H7 (cell line): ENCODE measurements around the gene PKP4. TPM values are rescaled to one million over a fixed set of nuclear protein-coding genes. Genes with fewer than 3 reads are reported as not detected.

Experiments used
- DNase-seq: peaks from one replicate; pipeline ENCODE4 v3.0.0; 2012
- H3K27me3 ChIP-seq: 2 replicates; pipeline ENCODE4 v1.6.0; 2011; ENCODE audit warnings: mild to moderate bottlenecking, low read length; ENCODE audit not compliant: control insufficient read depth, insufficient read depth
- H3K36me3 ChIP-seq: replicated peaks from 2 replicates; pipeline ENCODE4 v1.5.1; 2011; ENCODE audit warnings: low read length; ENCODE audit not compliant: control insufficient read depth, insufficient read depth
- H3K4me3 ChIP-seq: 2 replicates; pipeline ENCODE4 v1.5.1; 2011; ENCODE audit warnings: low read depth, mild to moderate bottlenecking, control low read depth, low read length, moderate library complexity; ENCODE audit not compliant: insufficient read depth
- total RNA-seq: library from RNA; depleted of rRNA; stranded (reverse); fragments of >200 nt; shearing (Covaris generic); gene quantifications from 2 replicates; pipeline ENCODE4 v1.2.3, GENCODE V29; 2014

The PKP4 gene
- total RNA-seq, 1 experiment from 2014 or later = 65.8 TPM

GRCh38 chr2:158635961-158636601 lies 179.3 kb downstream of the PKP4 start:
- no peak for DNase-seq
- peaks cover 7% of the 10 kb centered on the region for H3K36me3 ChIP-seq
- no peaks in the 10 kb centered on the region for H3K27me3 ChIP-seq
- no peak overlapping the region for H3K4me3 ChIP-seq

GRCh38 chr2:158637357-158637756 lies 180.6 kb downstream of the PKP4 start:
- Histone ChIP-seq H3K36me3 (peaks cover 4% of the 10 kb centered on the region), H3K4me3 (no peak overlapping the region), H3K27me3 (no peaks in the 10 kb centered on the region)
- DNase-seq = no peak

GRCh38 chr2:158644139-158644538 lies 187.4 kb downstream of the PKP4 start:
- Histone ChIP-seq H3K36me3 (peaks cover 1% of the 10 kb centered on the region; the same call in 1 of the 2 replicates), H3K27me3 (no peaks in the 10 kb centered on the region), H3K4me3 (no peak overlapping the region)
- no peak for DNase-seq

- DNase-seq = no peak
- no peak overlapping the region for H3K4me3 ChIP-seq
- H3K27me3 ChIP-seq = no peaks in the 10 kb centered on the region
- peaks cover 1% of the 10 kb centered on the region; the same call in 1 of the 2 replicates for H3K36me3 ChIP-seq
Observed at GRCh38 chr2:158645299-158645698, 188.5 kb downstream of the PKP4 start.

- no peak for DNase-seq
- Histone ChIP-seq H3K36me3 (no peaks in the 10 kb centered on the region; the same call in none of the 2 replicates), H3K4me3 (no peak overlapping the region), H3K27me3 (no peaks in the 10 kb centered on the region)
Observed at GRCh38 chr2:158647436-158648231, 190.9 kb downstream of the PKP4 start.

GRCh38 chr2:158649846-158650245 lies 193.1 kb downstream of the PKP4 start:
- Histone ChIP-seq H3K27me3 (no peaks in the 10 kb centered on the region), H3K36me3 (no peaks in the 10 kb centered on the region; the same call in none of the 2 replicates), H3K4me3 (no peak overlapping the region)
- no peak for DNase-seq

- no peak overlapping the region for H3K4me3 ChIP-seq
- no peaks in the 10 kb centered on the region; the same call in none of the 2 replicates for H3K36me3 ChIP-seq
- H3K27me3 ChIP-seq = no peaks in the 10 kb centered on the region
- no peak for DNase-seq
Observed at GRCh38 chr2:158650646-158651357, 194.1 kb downstream of the PKP4 start.

GRCh38 chr2:158651358-158652057 lies 194.8 kb downstream of the PKP4 start:
- no peak overlapping the region for H3K4me3 ChIP-seq
- H3K27me3 ChIP-seq = no peaks in the 10 kb centered on the region
- no peaks in the 10 kb centered on the region; the same call in none of the 2 replicates for H3K36me3 ChIP-seq
- DNase-seq = no peak

- Histone ChIP-seq H3K27me3 (no peaks in the 10 kb centered on the region), H3K36me3 (no peaks in the 10 kb centered on the region; the same call in none of the 2 replicates), H3K4me3 (no peak overlapping the region)
- DNase-seq = no peak
Observed at GRCh38 chr2:158655628-158656027, 198.9 kb downstream of the PKP4 start.

GRCh38 chr2:158656492-158657229 lies 199.9 kb downstream of the PKP4 start:
- H3K4me3 ChIP-seq = no peak overlapping the region
- peaks cover 4% of the 10 kb centered on the region for H3K36me3 ChIP-seq
- no peaks in the 10 kb centered on the region for H3K27me3 ChIP-seq
- no peak for DNase-seq

- Histone ChIP-seq H3K36me3 (peaks cover 9% of the 10 kb centered on the region), H3K4me3 (no peak overlapping the region), H3K27me3 (no peaks in the 10 kb centered on the region)
- DNase-seq = no peak
Observed at GRCh38 chr2:158658396-158658795, 201.6 kb downstream of the PKP4 start.

GRCh38 chr2:158659483-158659882 lies 202.7 kb downstream of the PKP4 start:
- no peak for DNase-seq
- H3K27me3 ChIP-seq = no peaks in the 10 kb centered on the region
- H3K4me3 ChIP-seq = no peak overlapping the region
- H3K36me3 ChIP-seq = peaks cover 16% of the 10 kb centered on the region

- H3K36me3 ChIP-seq = peaks cover 16% of the 10 kb centered on the region
- H3K4me3 ChIP-seq = no peak overlapping the region
- no peaks in the 10 kb centered on the region for H3K27me3 ChIP-seq
- no peak for DNase-seq
Observed at GRCh38 chr2:158661231-158661630, 204.5 kb downstream of the PKP4 start.

GRCh38 chr2:158662421-158662820 lies 205.7 kb downstream of the PKP4 start:
- Histone ChIP-seq H3K27me3 (no peaks in the 10 kb centered on the region), H3K4me3 (no peak overlapping the region), H3K36me3 (peaks cover 18% of the 10 kb centered on the region)
- no peak for DNase-seq
